IPS DF 19.7 (cell line): ENCODE measurements around the gene MAP2K5.

Source experiments
- DNase-seq: peaks from one replicate; pipeline ENCODE4 v3.0.0-alpha.2; 2013; ENCODE audit warnings: low read depth, low spot score

Gene MAP2K5

DNA sequence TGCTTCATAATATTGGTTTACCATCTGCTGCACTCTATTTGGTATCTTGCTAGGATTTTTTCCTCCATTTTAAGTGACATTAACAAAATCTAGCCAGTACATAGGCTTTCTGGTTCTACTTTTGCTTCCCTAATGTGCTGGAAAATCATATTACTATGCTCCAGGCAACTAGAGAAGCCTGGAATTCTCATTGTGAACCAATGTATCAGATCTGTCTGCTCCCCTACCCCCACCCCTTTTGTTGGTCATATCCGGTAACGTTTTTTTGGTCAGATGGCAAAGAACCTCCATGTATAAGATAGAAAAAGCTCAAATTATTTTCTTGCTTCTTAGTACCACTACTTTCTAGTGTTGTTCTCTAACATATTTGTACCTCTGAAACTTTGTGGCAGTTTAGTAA is 17.1 kb downstream of the MAP2K5 start:
- DNase-seq = no peak

DNA sequence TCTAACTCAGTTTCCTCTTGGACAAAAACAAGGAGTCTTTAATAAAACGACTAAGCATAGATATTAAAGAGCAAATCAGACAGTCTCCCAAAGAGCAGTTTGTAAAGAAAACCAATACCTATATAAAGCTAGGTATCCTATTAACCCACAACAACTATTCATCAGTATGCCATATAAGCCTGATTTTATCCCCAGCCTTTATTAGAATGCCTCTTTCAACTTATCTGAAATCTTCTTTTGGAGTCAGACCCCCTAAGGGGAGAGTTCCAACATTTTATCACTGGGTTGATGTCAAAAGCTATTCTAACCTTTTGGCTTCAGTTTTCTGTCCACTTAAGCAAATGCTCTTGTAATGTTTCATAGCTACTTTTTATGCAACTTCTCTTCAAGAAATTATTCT is 17.8 kb downstream of the MAP2K5 start:
- no peak for DNase-seq

DNA sequence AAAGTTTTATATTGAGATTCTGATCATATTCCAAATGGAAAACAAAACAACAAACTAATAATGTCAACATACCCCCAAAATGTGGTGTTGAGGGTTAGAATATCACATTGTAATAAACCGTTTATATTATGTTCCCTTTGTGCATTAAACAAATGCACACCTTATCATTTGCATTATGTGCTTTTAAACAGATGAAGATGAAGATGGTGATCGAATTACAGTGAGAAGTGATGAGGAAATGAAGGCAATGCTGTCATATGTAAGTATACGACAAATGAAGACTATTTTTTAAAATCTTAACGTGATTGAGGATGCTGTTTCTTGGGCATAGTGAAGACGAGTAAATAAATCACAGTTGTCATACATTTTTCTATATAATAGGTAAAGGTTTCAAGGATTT is 20.6 kb downstream of the MAP2K5 start:
- DNase-seq = no peak

DNA sequence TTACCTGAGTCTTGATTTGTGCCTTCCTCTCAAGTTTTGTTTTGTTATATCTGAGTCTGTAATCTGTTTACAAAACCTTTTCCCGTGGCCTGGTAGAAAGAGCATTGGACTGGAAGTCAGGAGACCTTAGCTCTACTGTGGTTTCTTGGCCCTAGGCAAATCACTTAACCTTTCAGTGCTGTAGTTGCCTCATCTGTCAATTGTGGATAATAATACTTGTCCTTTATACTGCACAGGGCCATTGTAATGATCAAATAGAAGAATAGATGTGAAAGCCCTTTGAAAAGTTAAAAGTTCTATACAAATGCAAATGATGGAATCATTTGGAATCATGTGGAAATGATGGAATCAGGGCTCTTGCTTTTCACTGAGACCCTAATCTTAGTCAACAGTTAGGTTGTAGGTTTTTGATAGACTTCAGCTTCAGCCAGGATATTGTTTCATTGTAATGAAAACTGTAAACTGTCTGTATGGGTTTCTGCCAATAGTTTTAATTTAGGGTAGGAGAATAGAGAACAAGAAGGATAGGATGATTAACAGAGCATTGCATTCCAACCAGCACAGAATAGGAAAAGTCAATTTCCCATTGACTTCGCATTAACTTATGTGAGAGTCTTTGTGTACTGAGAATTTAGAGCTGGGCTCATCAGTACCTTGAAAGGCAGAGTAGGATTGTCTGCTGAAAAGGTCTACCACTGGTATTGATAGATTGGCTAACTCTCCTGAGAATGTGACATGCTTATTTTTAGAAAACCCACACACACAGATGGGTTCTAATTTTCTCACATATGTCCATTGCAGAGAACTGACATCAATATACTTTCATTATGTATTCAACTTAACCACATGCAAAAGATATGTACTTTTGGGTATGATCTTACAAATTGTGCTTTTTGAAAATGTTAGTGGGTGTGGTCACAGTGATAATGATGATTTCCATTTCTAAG is 21.8 kb downstream of the MAP2K5 start:
- no peak for DNase-seq

DNA sequence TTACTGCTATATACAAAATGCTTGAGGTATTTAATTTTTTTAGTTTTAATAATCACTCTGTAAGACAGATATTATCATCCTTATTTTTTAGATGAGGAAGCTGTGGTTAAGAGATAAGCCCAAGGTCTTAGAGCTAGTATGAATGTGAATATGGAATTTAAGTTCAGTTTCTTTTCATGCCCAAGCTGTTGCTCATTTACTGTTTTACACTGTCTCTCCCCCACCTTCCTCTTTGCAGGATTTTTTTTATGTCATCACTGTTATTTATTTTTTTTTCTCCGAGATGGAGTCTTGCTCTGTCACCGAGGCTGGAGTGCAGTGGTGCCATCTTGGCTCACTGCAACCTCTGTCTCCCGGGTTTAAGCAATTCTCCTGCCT is 22.5 kb downstream of the MAP2K5 start:
- DNase-seq = no peak

DNA sequence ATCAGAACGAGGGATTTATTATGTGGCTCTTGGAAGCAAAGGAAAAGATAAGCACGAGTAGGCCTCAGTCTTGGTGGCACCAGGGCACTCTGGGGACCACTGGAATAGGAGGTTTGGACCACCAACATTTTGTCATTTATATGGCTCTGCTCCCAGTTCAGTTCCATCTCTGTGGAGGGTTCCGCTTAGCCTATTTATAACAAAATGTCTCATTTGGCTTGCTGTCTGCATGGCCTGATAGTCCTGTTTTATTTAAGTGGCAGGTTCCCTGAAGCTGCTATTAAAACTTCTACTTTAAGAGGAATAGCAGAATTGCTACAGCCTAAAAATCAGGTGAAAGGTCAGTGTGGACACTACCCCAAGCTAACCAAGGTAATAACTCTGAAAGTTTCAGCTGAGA is 27.2 kb downstream of the MAP2K5 start:
- DNase-seq = no peak

DNA sequence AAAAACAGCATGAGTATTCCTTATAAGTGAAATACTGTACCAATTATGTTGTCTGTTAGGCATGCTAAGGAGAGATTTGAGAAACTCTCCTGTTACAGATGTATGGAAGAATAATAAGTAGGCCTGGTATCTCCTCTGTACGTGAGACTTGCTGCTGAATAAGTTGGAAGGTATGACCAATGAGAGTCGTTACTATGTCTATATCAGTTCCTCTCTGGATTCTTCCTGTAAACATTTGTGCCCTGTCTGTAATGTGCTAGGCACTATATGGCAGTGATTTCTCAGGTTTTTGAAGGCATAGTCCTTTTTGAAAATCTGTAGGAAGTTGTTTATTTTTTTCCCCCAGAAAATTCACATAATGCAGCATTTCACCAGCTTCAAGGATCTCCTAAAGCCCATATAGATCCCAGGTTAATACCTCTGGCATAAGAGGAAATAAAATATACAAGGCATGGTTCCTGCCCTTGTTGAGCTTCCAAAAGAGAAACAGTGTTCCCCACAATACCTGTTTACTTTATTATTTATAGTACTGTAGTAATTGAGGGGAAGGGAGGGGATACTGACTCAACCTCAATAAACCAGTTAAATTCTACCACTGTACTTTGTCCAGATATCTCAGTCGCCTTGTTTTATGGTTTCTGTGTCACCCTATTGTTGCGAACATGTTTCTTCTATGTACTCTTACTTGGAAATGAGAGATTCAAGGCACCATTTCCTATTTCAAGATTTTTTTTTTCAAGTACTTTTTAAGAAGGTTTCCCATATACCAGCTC is 28.6 kb downstream of the MAP2K5 start:
- DNase-seq = no peak

DNA sequence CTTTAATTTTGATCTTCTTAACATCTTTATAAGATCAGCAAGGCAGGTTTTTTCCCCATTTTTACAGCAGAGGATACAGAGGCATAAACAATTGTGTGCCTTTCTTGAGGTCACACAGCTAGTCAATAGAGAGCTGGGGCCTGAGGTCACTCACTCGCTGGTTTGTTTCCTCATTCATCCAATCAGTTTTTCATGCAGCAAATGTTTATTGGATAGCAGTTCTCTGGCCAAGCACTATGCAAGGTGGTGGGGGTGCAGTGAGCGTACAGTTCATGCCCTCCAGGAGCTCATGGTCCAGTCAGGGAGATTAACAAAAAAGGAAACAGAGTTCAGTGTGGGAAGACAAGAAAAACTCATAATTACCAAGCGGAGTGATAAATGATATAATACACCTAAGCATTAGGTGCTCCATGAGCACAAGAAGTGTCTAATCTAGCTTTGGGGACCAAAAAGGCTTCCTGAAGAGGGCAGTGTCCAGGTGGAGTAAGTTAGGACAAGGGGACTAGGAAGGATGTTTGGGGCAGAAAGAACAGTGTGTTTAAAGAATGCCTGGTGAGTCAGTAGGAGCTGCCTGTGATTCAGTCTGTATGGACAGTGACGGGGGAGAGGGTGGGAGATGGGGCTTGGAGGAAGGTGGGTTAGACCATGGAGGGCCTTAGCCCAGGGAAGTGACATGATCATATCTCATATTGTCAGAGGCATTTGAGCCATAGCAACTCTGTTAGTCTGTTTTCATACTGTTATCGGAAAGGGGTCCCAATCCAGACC is 29.3 kb downstream of the MAP2K5 start:
- DNase-seq = no peak

DNA sequence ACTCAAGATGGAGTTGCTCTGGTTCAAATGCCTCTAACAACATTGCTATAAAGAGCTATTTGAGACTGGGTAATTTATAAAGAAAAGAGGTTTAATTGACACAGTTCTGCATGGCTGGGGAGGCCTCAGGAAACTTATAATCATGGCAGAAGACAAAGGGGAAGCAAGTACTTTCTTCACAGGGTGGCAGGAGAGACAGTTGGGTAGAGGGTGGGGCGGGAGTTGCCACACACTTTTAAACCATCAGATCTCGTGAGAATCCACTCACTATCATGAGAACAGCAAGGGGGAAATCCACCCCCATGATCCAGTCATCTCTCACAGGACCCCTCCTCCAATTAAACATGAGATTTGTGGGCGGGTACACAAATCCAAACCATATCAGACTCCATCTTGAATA is 30.7 kb downstream of the MAP2K5 start:
- no peak for DNase-seq

DNA sequence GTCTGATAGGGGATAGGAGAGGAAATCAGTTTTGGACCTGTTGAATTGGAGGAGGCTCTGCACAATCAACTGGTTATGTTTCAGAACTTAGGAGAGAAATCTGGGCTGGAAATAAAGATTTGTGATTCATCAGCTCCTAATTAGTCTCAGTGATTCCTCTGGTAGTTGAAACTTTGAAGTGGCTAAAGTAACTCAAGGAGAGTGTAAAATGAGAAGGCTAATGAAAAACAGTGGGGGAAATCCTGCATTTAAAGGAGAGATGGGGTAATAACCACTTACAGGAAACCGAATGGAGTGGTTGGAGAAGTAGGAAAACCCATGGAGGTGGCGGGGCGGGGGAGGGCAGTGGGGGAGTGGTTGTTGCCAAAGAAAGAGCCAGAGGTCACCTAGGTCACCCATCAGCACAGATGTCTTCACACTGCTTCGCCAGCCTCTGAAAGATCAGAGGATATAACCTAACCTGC is 32.6 kb downstream of the MAP2K5 start:
- no peak for DNase-seq

DNA sequence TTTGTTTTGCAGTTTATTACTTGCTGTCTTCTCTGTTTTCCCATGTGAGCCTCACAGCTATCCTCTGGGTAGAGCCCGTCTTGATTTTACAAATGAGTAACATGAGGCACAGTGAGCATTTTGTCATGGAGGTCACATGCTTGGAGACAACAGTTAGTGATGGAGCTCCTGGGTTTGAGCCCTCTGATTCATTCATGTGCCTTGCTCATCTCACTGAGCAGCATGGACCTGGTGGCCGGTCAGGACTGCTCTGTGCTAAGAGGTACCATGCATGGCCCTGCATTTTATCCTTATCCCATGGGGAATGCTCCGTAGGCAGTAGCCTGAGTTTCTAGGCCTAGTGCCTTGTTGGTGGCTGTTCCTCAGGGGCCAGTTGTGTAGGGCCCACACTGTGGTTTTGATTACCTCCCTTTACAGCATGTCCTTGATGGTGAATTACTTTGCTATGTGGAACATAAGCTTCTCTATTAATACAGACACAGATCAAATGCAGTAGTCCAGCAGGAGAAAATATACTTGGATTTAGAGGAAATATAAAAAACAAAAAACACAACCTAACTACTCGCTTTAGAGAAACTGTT is 35.6 kb downstream of the MAP2K5 start:
- no peak for DNase-seq

DNA sequence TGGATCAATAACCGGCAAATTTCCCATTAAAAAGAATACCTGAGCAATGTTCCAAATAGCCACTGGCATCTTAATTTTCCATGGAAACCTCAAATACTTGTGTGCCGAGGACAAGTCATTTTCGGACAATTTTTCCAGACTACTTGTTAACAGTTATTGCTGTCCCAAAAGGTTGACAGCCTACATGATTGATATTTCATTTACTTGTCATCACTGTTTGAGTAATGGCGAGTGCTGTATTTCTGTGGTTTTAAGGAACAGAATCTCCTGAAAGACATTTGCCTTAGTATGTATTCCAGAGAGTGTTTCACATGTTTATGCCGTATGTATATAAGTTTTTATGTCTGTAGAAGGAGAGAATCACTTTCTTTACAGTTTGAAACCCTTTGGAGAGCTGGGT is 36.7 kb downstream of the MAP2K5 start:
- no peak for DNase-seq

DNA sequence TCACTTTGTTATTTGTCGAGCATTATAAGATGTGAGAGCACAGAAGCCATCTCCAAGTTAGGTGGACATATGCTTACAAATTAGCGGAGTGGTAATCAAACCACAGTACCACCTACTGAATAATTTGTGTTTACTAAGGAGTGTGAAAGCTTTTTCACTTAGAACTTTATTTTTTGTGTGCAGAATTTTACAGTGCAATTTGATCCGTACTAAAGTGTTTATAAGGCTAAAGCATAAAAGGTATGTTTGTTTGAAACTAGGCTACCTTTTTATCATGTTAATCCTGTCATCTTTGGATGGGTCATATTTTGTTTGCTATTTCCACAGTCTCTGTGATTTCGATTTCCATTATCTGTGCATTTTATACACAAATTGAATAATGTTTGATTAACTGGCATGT is 37.5 kb downstream of the MAP2K5 start:
- no peak for DNase-seq

DNA sequence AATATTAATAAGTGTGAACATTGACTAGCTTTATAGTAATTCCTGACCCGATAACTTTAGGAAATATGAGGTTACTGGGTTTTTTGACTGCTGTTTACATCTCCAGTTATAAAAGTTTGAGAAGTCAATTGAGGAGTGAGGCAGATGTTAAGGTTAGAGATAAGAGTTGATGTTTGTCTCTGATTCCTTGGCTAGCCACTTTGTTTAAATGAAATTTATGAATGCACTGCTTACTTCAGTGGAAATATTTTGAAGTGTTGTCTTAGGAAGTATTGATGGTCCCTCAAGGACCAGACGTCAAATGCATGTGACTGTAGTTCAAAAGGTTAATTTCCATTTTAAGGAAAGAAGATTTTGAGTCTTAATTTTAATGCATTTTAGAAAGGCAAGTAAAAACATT is 41.7 kb downstream of the MAP2K5 start:
- DNase-seq = no peak

DNA sequence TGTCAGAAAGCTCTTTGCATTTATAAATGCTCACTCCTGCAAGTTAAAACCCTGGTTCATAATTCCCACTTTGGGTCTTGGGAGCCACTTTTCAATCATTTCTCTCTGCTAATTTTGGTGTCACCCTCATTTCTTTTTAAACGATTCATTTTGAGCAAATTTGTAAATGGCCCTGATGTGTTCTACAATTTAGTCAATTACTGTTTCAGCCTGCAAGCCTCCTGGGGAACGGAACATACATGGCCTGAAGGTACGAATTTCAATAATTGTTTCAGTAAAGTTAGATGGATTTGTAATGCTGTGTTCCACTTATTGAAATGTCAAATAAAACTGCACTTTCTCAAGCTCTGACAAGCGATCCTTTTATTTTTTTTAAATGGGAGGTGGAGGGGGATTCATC is 43.2 kb downstream of the MAP2K5 start:
- no peak for DNase-seq

DNA sequence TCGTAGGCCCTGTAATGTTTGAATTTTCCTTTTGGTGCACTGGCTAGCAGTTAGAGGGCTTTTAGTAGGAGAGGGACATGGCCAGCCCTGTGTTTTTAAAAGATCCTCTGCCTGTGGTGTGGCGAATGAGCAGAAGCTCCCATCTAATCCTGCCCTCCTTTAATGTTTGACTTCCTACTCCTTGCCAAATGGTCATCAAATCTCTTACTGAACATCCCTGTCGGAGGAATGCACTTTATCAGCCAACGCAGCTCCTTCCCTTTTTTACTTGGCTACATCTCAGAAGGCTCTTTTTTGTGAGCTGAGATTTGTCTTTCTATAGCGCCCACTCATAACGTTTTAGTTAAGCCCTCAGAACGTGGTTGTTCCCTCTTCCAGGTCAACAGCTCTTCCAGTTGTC is 44.8 kb downstream of the MAP2K5 start:
- DNase-seq = no peak

DNA sequence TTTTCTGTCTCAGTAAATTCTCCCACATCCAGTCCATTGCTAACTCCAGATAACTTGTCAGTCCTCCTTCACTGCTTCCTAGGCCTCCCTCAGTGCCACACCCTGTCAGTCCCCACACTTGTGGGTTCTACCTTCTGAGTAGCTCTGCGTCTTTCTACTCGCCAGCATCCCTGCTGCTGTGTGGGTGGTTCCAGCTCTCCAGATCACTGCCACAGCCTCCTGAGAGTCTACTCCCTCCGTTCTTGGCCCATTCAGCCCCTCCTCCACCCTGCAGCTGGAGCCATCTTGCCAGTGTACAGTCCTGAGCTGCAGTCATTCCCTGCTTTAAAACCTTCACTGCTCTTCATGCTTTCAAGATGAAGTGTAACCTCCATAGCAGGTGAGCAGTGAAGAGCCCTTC is 45.3 kb downstream of the MAP2K5 start:
- no peak for DNase-seq

DNA sequence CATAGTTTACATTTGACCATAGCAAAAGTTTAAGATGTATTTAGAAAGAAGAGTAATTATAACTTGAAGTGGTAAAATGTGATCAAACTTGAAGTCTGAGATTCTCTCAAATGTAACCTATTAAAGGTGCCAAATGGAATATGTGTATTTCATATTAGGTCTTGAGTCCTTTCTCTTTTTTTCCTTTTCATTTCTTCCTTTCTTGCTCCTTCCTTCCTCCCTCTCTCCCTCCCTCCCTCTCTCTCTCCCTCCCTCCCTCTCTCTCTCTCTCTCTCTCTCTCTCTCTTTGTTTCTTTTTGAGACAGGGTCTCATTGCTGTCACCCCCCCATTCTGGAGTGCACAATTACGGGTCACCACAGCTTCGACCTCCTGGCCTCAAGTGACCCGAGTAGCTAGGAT is 47.7 kb downstream of the MAP2K5 start:
- DNase-seq = no peak

DNA sequence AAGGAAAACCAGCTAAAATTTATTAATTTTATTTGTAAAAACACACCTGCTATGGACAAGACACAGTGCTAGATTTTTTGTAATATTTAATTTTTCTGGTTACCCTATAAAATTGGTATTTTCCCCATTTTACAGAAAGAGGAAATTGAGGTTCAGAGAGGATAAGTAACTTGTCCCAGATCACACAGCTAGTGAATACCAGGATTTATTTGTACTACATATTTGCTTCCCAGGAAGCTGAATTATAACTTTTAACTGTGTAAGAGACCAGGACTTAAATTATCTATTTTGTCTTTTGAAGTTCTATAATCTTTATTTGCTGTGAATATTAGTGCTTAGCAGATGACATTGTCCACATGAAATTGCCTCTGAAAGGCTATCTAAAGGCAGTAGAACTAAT is 49.7 kb downstream of the MAP2K5 start:
- DNase-seq = no peak

DNA sequence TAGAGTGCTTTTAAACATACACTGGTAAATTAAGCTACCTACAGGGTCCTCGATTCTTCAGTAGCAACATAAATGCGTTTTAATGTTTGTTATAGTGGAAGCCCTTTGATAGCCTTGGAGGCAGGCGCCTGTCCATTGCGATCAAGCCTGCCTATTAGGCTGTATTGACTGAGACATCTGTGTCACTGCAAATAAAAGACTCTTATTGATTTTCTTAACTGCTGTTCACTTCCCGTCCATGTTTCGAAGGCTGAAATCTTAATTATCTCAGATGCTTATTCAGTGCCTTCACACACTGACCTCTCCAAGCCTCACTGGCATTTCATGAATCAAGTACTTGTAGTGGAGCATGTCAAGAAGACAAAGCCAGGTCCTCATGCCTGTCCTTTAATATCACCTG is 51.1 kb downstream of the MAP2K5 start:
- no peak for DNase-seq

DNA sequence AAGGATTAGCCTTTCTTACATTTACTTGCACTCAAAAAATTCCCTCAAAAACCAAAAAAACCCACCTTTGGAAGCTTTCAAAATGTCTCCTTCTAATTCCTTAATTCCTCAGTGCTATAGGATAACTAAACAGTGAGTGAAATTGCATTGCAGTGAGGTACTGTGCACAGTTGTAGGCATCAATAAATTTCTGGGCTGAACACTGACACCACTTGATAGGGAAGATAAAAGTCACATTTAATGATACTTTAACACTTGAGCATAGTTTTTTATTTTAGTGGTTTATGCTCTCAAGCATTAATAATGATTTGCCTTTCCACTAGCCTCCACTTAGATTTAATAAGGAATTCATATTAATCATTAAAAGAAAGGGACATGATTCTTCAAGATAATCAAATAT is 52.3 kb downstream of the MAP2K5 start:
- no peak for DNase-seq

DNA sequence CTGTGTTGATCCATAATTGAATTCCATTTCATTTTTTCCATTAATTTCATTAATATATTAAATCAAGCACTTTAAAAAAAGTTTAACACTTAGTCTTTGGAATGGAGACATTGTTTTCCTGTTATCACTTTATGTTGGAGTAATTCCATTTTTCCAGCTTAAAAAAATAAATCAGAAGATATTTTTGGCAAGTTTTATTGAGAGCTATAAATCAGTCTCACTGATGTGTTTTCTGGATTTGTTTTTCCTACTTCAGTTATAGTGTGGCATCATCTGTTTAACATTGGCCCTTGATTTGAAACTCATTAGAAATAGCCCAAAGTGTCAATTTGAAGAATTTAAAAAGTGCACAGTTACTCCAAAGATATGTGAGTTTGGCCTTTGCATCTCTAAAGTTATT is 53.1 kb downstream of the MAP2K5 start:
- no peak for DNase-seq
